GM04503 (cell line): Measurements from ENCODE around the gene SLC46A2.

Experiments used
- DNase-seq: peaks from one replicate; pipeline ENCODE4 v3.0.0-alpha.2; 2012; ENCODE audit warnings: low read depth

SLC46A2 gene, protein sequence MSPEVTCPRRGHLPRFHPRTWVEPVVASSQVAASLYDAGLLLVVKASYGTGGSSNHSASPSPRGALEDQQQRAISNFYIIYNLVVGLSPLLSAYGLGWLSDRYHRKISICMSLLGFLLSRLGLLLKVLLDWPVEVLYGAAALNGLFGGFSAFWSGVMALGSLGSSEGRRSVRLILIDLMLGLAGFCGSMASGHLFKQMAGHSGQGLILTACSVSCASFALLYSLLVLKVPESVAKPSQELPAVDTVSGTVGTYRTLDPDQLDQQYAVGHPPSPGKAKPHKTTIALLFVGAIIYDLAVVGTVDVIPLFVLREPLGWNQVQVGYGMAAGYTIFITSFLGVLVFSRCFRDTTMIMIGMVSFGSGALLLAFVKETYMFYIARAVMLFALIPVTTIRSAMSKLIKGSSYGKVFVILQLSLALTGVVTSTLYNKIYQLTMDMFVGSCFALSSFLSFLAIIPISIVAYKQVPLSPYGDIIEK

DNA sequence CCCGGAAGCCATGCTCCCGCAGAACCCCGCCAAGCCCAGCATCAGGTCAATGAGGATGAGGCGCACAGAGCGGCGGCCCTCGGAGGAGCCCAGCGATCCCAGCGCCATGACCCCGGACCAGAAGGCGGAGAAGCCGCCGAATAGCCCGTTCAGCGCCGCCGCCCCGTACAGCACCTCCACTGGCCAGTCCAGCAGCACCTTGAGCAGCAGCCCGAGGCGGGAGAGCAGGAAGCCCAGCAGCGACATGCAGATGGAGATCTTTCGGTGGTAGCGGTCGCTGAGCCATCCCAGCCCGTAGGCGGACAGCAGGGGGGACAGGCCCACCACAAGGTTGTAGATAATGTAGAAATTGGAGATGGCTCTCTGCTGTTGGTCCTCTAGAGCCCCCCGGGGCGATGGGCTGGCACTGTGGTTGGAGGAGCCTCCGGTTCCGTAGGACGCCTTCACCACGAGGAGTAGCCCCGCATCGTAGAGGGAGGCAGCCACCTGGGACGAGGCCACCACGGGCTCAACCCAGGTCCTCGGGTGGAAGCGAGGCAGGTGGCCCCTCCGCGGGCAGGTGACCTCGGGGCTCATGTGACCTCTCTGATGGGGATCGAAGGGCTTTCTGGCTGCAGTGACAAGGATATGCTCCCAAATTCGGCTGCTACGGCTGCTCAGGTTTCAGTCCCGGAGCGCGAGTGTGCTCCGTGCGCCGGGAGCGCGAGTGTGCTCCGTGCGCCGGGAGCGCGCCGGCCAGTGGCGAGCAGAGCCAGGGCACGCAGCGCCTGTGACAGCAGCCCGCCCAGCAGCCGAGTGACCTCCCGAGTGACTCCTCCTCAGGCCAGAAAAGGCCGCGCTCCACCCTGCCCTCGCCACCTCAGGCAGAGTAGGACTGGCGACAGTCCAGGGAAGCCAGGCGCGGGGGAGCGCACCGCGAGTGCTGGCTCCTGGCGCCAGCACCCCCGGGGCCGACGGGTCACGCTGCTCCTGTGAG, at the start of gene SLC46A2:
TSS of gene SLC46A2 (minus strand) at position 771 of the 976 bp plus-strand sequence. CDS start at position 576, 195 bp downstream.
- DNase-seq, result no peak

DNA sequence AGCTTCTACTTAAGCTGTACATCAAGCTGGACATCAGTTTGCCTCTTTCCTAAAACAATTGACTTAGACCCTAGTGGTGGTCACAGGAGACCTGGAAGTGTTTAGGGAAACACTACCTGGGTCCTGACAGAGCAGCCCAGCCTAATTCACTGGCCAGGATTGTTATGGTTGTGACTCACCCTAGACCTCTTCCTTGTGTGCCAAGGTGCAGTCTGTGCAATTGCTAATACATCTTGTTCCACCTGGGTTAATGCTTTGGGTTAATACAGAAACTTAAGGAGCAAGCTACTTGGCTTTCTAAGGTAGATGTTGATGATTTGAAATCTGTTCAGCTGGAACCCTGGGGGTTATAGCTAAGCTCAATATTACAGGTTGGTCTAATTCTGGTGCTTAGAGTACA, 48.7 kb upstream of the SLC46A2 start:
- no peak for DNase-seq

DNA sequence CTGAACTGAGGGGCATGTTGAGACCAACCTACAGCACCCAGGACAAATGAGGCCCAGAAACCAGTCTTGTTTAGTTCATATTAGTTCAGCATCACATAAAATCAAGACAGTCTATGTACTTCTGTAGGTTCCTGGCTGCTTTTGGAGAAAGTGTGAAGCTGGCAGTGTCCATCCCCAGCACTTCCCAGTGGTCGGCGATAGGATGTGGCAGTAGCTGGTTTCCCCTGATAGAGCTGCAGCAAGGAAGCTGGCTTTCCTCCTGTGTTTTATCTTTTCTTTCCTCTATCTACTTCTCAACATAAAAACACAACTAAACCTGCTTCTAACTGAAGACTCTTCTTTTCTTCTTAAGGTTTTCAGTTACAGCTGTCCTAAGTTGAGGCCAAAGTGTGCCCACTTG, 43.0 kb upstream of the SLC46A2 start:
- DNase-seq, result no peak

DNA sequence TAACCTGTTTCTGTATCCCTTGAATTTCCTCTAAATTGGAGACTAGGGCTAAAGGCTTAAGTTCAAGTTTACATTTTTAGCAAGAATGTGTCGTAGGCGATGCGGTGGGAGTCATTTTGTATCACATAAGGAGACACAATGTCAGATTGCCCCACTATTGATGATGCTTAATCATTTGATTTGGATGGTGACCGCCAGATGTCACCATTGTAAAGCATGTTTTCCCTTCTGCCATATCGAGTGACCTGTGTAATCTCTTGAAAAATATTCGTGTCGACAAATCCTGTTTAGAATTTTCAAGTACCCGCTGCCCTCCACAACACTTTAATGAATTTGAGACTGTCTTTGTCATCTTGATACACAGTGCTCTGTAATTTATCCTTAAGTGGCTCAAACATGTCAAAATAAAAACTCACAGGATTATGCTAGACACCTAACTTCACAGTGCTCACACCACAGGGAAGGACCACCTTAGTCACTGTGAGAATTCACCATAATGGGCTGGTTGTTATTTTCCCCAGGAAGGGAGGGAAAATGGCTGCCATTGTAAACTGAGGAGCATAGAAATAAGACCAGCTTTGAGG, 34.5 kb upstream of the SLC46A2 start:
- DNase-seq, result no peak

DNA sequence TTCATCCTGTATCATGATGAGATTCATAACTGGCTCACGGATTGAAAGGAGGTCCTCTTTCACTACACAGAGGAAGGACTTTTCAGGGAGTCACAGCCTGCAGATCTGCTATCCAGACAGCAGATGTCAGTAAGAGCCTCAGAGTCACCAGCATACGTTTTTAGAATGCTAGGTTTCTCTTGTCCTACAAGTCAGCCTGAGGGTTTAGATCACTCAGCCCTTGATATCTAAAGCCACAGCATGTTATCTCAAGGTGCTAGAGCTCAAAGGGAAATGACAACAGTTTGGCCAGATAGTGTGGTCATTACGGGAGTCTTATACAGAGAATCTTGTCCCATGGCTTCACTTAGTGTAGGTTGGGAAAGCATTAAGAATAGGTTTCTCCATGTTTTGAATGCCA, 30.9 kb upstream of the SLC46A2 start:
- DNase-seq, result no peak

DNA sequence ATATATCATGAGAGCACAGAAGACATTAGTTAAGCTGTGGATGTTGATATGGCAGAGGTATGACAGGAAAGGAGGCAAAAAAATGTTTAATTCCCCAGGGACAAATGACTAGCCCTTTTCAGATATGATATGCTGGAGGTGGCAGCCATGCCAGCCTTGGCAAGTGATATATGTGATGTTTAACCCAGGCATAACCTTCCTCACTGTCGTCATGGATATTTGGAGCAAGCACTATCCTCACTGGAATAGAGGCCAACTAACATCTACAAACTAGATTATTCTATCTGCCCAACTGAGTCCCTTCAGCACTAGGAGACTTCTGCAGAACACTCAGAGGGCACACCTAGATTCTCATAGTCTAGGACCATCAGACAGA, 27.3 kb upstream of the SLC46A2 start:
- DNase-seq, result no peak

DNA sequence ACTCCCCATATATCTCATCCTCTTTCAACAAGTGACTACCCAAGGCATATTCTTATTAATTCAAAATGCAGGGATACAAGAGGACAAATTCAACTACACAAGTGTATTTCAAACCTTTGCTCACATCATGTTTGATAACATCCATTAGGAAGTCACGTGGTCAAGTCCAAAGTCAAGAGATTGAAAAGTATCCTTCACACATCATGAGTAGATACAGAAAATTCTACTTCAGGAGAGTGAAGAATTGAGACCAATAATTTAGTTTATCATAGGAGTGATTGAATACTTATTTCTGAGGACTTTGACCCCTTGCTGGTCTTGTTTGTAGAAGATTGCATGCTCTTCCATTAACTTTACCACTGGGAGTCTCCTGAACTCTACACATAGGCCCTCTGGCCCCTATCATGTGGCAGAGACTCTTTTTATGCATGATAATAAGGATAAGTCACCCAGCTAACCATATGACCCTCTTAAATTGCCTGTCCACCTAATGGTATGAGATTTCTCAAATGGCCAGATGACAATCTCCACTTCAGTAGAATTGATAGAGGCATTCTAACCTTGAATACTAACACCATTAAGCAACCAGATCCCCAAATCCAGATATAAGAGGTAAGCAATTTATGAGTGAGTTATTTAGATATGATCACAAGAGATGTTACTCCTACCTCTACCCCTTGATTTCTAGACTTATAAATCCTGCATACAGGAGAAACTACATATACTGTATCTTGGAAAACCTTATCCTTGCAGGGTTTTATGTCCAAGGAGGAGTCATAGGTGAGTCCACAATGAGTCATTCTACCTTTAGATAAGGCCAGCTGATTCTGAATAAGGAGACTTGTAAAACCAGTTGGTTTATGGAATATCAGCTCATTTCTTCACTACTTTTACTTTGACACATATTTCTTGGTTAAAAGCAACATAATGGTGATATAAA, 26.6 kb upstream of the SLC46A2 start:
- DNase-seq, result no peak

DNA sequence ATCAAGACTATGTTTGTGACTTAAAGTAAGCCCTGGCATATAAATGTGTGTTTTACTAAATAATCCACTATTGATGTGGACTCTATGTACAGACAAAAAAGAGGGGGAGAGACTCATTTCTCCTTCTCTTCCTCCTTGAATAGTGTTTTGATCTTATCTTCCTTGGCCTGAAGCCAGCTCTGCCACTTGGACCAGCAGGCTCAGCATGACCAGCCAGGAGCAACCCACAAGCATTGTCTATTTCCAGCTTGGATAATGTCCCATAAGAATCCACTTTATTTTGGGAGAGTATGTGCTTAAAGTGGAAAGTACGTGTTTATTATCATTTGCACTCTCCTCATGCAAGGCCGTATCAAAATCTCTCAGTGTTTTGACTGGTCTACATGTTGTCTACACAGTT, 23.8 kb upstream of the SLC46A2 start:
- DNase-seq, result no peak

DNA sequence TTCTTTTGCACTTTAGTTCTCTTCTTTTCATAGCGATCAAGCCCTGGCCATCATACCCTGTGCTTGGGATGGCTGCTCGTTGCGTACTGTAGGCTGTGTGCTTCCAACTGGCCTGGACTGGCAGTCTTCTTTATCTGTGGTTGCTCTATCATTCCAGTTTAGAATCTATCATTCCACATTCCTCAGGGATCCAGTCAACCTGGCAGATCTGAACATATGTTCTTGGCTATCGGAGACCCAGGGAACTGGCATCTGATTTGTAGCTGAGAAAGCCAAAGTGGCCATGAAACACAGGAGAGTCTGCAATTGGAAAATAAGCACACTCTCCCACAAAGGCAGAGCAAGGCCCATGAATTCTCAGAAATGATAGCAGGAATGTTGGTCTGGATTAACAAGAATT, 22.6 kb upstream of the SLC46A2 start:
- no peak for DNase-seq

DNA sequence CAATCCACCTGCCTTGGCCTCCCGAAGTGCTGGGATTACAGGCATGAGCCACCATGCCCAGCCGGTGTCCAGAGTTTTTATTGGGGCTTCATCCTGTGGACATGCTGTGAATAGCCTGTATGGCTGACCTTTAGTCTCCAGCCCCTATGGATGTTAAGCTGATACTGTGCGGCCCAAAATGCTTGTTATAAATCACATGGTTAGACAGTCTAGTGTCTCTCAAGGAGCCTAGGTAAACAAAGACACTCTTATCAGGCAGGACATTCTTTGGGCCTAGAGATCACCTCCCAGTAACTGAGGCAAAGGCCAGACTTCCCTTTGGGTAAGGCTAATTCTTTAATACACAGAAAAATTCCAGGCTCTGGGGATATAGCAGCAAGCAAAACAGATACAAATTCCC, 22.0 kb upstream of the SLC46A2 start:
- no peak for DNase-seq

DNA sequence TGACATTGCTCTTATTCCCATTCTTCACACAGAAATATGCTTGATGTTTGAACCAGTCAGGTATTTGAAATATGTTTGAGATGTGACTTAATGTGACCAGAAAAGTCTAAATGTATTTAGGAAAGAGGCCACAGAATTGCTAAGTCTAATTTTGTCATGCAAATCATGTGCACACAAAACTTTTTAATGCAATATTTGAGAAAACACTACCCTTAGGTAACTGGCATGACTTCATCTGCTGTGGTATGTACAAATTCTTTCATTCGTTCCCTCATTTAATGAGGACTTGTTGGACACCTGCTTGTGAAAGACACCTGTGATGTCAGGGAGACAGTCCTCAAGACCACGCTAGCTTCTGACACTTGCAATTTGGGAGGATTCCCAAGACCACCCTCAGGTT, 21.1 kb upstream of the SLC46A2 start:
- DNase-seq, result no peak

DNA sequence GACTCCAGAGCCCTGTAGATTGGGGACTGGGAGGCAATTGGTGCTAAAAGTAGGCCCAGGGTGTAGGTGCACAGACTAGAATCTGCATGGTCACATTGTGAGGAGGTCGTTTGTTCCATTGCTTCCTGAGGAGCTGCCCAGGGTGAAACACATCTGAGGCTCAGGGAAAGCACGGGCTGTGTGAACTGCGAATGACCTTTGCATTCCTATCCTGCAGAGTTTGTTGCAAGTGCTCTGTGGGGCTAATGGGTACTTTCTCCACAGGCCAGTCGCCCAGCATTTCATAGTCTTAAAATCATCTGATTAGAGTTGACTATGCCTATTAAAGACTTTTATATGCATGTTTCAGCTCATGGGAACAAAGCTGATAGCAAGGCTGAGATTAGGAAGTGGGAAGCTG, 14.4 kb upstream of the SLC46A2 start:
- DNase-seq, result no peak

DNA sequence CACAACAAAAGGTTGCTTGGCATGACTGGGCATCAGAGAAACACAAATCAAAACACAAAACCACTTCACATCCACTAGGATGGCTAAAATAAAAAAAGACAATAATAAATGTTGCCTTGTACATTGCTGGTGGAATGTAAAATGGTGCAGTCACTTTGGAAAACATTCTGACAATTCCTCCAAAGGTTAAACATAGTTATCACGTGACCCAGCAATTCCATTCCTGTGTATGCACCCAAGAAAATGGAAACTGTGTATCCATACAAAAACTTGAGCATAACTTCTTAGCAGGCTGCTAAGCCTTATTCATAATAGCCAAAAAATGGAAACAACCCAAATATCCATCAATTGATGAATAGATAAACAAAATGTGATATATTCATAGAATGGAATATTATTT, 10.2 kb upstream of the SLC46A2 start:
- no peak for DNase-seq

DNA sequence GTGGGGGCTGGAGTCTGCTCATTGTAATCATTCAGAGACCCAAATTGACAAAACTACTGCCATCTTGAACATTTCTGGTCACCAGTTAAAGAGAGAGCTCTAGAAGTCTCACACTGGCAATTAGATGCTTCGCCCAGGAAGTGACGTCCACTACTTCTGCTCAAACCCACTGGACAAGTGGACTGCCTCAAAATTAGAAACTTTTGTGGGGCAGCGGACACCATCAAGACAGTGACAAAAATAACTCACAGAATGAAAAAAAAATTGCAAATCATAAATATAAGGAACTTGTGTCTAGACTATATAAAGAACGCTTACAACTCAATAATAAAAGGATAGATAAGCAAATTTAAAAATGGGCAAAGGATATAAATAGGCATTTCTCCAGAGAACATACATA, 9.8 kb upstream of the SLC46A2 start:
- DNase-seq, result no peak

DNA sequence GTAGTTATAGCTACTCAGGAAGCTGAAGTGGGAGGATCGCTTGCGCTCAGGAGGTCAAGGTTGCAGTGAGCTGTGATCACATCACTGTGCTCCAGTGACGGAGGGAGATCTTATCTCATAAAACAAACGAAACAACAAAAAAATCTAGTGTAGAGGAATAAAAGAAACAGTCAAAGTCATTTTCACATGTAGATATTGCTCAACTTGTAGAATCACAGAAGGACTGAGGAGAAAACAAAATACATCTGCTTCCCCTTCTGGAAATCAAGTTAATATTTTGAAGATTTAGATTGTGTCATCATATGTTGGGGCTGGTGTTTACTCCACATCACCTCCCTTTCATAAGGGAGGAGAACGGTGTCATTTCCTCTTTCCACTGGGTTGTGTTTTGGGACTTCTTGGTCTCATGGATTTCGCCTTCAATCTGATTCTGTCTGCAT, 8.2 kb upstream of the SLC46A2 start:
- no peak for DNase-seq

DNA sequence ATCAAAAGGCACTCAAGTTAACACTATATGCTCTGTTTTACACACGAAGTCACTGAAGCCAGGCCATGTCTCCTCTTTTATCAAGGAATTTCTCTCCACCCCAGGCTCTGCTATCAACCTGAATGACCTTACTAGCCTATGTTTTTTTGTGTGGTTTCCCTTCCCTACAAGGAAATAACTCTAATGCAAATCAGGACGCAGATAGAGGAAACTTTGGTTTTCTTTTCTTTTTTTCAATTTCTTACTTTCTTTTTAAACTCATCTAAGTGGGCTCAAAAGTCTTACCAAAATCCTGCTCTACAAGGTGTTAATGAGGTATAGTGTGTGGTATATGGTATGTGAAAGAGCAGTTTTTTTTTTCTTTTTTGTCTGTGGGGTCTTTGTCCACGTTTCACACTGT, 5.5 kb upstream of the SLC46A2 start:
- no peak for DNase-seq

DNA sequence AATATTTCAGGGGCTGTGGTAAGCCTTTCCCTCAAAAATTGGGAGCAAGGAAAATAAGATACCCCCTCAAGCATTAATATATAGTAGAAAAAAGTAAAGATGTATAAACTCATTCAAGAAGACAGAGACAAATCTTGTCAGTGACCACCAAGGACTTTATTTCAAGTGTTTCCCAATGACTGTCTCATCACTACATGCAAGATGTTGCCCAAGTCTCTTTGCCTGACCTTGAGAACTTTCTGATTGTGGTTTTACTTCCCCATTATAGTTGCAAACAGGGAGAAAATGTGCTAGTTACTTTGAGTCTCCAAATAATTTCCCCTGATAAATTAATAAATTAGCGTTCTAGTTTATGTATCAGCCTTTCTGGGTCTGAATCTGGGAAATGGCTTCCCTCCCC, 4.0 kb upstream of the SLC46A2 start:
- DNase-seq, result no peak

DNA sequence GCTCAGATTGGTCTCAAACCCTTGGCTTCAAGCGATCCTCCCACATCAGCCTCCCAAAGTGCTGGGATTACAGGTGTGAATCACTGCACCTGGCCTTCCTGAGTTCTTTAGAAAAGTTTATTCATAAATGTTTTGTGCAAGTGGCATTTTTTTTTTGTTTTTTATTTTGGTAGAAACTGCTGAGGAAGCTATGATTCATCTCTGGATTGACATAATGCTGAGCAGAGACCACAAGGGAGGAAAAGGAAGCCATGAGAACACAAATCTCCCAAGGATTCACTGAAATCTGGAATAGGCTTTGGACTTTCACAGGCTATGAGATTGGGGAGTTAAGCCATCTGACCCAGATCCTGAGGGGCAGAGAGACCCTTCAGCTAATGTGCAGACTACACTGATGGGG, 3.4 kb upstream of the SLC46A2 start:
- DNase-seq, result no peak

DNA sequence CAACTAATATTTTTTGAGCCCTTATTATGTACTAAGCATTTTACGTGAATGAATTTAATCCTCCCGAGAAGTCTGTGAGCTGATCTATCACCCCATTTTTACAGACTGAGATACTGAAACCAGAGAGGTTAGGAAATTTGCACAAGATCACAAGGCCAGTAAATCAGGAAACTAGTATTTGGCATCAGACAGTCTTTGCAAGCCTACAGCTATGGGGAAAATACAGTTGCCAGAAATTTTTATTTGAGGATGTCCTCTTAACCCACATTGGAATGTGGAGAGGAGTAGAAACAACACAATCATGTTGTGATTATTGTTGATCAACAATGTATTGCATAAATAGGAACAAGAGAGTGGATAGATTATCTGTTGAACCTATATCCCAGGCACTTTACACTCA, 2.3 kb upstream of the SLC46A2 start:
- no peak for DNase-seq

DNA sequence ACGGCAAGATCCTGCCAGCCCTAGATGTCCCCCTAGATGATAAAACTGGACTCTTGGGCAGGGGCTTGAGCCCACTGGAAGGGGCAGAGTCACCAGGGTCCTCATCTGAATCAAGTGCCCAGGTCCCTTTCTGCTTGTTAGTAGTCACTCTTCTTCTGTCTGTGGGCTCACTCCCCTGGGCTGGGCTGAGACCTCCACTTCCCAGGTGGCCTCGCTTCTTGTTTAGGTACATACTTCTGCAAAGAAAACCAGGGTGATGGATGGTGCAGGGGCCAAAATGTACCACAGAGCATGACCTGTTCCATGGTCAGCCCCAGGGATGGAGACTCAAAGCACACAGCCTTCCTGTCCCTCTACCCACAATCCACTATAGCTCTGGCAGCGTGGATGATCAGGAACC, 845 bp upstream of the SLC46A2 start:
- no peak for DNase-seq

DNA sequence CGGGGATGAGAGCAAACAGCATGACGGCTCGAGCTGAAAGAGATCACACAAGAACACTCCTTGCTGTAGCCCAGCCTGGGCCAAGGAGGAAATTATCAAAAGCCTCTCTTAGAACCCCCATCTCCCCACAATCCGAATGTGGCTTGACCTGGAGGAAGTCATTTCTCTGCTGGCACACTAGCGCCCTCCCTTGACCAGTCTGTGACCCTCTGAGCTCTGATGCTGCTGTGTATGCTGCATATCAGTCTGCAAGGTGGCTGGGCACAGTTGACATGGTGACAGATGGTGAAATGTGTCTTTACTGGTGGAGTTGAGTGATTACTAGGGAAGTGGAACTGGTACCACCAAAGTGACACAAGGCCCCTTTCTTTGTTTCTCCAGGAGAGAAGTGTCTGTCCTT, 3.3 kb downstream of the SLC46A2 start:
- no peak for DNase-seq

DNA sequence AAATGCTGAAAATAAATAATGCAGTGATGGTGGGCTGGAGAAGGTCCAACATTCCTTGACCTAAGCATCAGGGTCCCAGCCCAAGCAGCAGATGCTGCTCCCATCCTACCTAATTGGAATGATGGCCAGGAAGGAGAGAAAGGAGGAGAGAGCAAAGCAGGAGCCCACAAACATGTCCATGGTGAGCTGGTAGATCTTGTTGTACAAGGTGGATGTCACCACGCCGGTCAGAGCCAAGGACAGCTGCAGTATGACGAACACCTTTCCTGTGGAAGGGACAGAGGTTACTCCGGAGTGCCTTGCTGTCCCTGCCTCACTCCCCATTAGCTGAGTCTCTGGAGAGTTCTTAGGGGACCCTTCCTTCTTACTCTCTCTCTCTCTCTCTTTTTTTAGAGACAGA, 4.3 kb downstream of the SLC46A2 start:
- no peak for DNase-seq
